GM18526 (cell line): ENCODE measurements around the gene RERG.

Experiments used
- POLR2A ChIP-seq: IDR thresholded peaks from 3 replicates; pipeline ENCODE4 v1.6.1; 2011; ENCODE audit not compliant: insufficient read length; ENCODE audit errors: extremely low read depth

The RERG gene, protein sequence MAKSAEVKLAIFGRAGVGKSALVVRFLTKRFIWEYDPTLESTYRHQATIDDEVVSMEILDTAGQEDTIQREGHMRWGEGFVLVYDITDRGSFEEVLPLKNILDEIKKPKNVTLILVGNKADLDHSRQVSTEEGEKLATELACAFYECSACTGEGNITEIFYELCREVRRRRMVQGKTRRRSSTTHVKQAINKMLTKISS

GRCh38 chr12:15220915-15221885 lies at the start of gene RERG:
RERG (minus strand) TSS chr12:15221417; CDS start chr12:15217489, 3,928 bp downstream.
- TF ChIP-seq POLR2A, result no peak

DNA sequence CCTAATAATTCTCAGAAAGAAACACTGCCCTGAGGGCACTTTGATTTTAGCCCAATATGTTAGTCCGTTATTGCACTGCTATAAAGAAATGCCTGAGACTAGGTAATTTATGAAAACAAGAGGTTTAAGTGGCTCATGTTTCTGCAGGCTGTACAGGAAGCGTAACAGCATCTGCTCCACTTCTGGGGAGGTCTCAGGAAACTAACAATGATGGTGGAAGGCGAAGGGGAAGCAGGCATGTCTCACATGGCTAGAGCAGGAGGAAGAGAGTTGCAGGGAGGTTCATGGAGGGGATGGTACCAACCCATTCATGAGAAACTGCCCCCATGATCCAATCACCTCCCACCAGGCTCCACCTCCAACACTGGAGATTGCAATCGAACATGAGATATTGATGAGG lies 49.4 kb upstream of the RERG start:
- no peak for TF ChIP-seq POLR2A

DNA sequence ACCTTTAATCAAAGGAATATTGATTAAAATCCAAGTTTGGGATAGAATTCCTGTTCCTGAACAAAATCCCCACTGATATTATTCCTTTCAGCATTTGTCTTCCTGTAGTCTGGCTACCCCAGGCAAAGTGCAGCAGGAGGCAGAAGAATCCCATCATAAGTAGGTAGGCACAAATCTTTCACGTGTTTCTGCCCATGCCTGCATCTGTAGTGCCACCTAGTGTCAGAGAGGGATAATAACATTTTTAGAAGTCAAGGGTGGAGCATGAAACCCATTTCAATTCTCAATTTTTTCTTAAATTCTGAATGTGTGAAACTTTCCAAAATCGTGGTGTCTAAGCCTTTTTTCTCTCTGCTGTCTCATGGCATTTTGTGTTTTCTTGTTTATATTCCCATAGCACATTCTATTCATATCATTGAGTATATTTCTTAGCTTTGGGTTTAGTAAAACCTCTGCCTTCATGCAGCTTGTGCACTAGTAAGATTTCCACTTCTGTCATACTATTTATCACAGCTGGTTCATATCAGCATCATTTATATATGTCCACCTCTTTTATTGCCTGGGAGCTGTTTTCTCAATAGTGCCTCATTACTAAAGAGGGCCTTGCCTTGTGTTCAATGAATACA lies 47.8 kb upstream of the RERG start:
- no peak for TF ChIP-seq POLR2A

- no peak for TF ChIP-seq POLR2A
Measured at GRCh38 chr12:15268309-15268708, 47.1 kb upstream of the RERG start.

DNA sequence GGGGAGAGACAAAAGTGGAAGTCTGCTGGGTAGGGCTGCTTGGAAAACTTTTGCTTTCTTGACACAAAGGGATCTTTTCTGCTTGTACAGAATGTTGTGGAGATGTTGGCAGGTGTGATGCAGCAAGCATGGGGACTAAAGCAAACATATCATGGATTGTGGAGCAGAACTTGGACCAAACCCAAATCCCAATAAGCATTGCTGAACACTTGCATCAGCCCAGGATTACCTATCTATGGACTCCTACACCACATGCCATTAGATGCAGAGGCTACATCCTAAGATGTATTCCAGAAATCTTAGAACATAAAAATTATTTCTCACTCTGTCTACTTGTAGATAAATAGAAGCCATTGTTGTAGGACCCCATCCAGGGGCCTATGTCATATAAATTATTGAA lies 44.7 kb upstream of the RERG start:
- no peak for TF ChIP-seq POLR2A

GRCh38 chr12:15256761-15257160 lies 35.5 kb upstream of the RERG start:
- no peak for TF ChIP-seq POLR2A

- TF ChIP-seq POLR2A, result no peak
Measured at GRCh38 chr12:15253990-15254389, 32.8 kb upstream of the RERG start.

DNA sequence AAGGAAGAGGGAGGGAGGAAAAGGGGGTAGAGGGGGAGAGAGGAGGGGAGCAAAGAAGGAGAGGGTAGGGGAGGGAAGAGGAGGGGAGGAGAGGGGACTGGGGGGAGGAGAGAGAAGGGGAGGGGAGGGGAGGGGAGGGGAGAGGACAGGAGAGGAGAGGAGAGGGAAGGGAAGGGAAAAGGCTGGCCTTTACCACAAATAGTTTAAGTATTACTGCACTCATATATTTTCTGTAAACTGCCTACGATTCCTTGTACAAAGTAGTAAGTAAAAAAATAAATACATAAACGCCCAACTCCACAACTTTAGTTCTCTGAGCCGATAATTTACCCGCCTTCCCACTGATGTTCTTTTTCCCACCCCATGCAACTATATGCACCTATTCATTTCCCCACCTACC lies 23.7 kb upstream of the RERG start:
- TF ChIP-seq POLR2A, result no peak

- TF ChIP-seq POLR2A, result no peak
Measured at GRCh38 chr12:15244341-15244740, 23.1 kb upstream of the RERG start.

DNA sequence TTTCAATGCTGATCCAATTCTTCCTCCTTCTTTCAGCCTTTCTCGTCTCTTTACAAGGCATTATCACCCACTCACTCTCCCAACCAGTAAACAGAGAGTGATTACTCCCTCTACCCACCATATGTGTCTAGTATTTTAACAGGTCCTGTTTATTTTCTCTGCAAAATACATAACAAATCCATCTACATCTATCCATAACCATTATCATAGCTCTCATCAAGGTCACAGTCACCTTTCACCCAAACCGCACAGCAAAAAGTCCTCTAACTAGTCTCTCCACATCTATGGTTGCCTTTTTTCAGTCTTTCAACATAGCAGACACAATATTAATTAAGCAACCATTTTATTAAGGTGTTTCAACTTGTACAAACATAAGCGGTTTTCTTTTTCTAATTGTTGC lies 21.9 kb upstream of the RERG start:
- TF ChIP-seq POLR2A, result no peak

GRCh38 chr12:15240898-15241297 lies 19.7 kb upstream of the RERG start:
- no peak for TF ChIP-seq POLR2A

DNA sequence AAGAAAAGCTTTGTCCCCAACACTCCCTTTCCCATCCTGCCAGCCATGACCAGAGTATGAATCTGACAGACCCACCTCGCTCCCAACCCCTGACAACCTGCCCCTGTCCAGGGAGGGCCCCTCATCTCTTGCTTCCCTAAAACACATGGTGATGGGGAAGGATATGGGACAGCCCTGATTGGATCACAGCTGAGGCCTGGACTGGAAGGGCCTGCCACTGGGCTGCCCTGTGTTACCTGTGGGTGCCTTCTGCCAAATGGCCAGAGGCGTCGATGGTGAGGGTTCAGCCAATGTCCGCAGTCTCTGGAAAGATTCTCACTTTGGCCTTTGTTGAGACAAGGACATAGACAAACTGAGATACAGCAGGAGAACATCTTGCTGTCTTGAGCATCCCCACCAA lies 13.3 kb upstream of the RERG start:
- no peak for TF ChIP-seq POLR2A

DNA sequence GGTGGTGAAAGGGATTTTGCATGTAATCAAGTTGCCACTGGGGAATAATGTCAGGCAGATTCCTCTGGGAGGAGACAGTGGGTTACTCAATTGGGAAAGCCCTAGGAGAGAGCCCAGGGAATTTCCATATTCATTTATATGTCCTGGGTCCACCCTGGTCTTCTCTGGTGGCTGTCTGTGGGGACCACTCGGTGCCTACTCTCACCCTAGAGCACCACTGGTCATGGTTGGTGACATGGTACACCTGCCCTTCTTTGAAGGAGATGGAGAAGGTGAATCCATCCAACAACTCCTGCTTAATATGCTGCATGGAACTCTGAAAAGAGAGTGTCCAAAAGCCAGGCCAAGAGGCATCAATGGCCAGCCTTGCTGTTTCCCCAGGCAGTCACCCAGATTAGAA lies 12.8 kb upstream of the RERG start:
- no peak for TF ChIP-seq POLR2A

- no peak for TF ChIP-seq POLR2A
Measured at GRCh38 chr12:15232959-15233358, 11.7 kb upstream of the RERG start.

GRCh38 chr12:15231493-15231892 lies 10.3 kb upstream of the RERG start:
- TF ChIP-seq POLR2A, result no peak

- no peak for TF ChIP-seq POLR2A
Measured at GRCh38 chr12:15230751-15231150, 9.5 kb upstream of the RERG start.
